ENCODE data around the gene BGN. TPM values are rescaled to one million over a fixed set of nuclear protein-coding genes. Genes with fewer than 3 reads are reported as not detected.

BGN gene
- total RNA-seq, 1 donor from 2014 or later: 0.56 TPM

- no peaks in the 10 kb centered on the region for H3K9me3 Mint-ChIP-seq (ENCODE audit: unreplicated experiment)
Observed at GRCh38 chrX:153546386-153546785, 51.6 kb downstream of the BGN start.

GRCh38 chrX:153547195-153547594 is 52.4 kb downstream of the BGN start:
- Mint-ChIP-seq H3K4me3 (ENCODE audit: unreplicated experiment) (no peak overlapping the region), H3K27me3 (ENCODE audit: unreplicated experiment) (peaks cover 7% of the 10 kb centered on the region)

More at GRCh38 chrX:153546386-153546785, 51.6 kb downstream of the BGN start:
- DNase-seq: no peak
- H3K4me1 Mint-ChIP-seq (ENCODE audit: low read depth, unreplicated experiment): peaks cover 2% of the 10 kb centered on the region
- TF ChIP-seq, protein P1, sequence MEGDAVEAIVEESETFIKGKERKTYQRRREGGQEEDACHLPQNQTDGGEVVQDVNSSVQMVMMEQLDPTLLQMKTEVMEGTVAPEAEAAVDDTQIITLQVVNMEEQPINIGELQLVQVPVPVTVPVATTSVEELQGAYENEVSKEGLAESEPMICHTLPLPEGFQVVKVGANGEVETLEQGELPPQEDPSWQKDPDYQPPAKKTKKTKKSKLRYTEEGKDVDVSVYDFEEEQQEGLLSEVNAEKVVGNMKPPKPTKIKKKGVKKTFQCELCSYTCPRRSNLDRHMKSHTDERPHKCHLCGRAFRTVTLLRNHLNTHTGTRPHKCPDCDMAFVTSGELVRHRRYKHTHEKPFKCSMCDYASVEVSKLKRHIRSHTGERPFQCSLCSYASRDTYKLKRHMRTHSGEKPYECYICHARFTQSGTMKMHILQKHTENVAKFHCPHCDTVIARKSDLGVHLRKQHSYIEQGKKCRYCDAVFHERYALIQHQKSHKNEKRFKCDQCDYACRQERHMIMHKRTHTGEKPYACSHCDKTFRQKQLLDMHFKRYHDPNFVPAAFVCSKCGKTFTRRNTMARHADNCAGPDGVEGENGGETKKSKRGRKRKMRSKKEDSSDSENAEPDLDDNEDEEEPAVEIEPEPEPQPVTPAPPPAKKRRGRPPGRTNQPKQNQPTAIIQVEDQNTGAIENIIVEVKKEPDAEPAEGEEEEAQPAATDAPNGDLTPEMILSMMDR (IDR thresholded peaks at IDR 0.05; ENCODE audit: partially characterized antibody, unreplicated experiment): no peak
- no peaks in the 10 kb centered on the region for H3K36me3 Mint-ChIP-seq (ENCODE audit: unreplicated experiment)
- H3K27me3 Mint-ChIP-seq (ENCODE audit: unreplicated experiment): peaks cover 7% of the 10 kb centered on the region
- no peak overlapping the region for H3K27ac Mint-ChIP-seq (ENCODE audit: unreplicated experiment)
- no peak overlapping the region for H3K4me3 Mint-ChIP-seq (ENCODE audit: unreplicated experiment)

DNA sequence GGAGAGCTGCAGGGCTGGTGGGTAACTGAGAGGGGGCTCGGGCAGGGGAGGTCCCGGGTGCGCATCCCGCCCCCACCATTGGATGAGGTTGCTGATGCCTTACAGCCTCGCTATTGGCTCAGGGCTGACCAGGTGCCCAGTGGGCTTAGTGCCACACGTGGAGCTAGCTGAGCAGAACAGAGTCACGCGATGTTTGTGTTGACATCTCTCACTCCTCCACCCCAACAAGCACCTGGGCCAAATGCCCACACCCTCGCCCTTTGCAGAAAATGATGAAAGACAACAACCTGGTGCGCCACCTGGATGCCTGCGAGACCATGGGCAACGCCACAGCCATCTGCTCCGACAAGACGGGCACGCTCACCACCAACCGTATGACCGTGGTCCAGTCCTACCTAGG is 54.5 kb downstream of the BGN start:
- H3K4me3 Mint-ChIP-seq (ENCODE audit: unreplicated experiment): no peak overlapping the region
- H3K36me3 Mint-ChIP-seq (ENCODE audit: unreplicated experiment): no peaks in the 10 kb centered on the region
- DNase-seq: no peak
- H3K27me3 Mint-ChIP-seq (ENCODE audit: unreplicated experiment): peaks cover 7% of the 10 kb centered on the region
- peaks cover 2% of the 10 kb centered on the region for H3K4me1 Mint-ChIP-seq (ENCODE audit: low read depth, unreplicated experiment)
- TF ChIP-seq, protein P1 (IDR thresholded peaks at IDR 0.05; ENCODE audit: partially characterized antibody, unreplicated experiment): no peak
- H3K9me3 Mint-ChIP-seq (ENCODE audit: unreplicated experiment): peaks cover 3% of the 10 kb centered on the region
- H3K27ac Mint-ChIP-seq (ENCODE audit: unreplicated experiment): no peak overlapping the region

More at GRCh38 chrX:153547195-153547594, 52.4 kb downstream of the BGN start:
- Mint-ChIP-seq H3K4me1 (ENCODE audit: low read depth, unreplicated experiment) (peaks cover 2% of the 10 kb centered on the region), H3K9me3 (ENCODE audit: unreplicated experiment) (no peaks in the 10 kb centered on the region), H3K27ac (ENCODE audit: unreplicated experiment) (no peak overlapping the region), H3K36me3 (ENCODE audit: unreplicated experiment) (no peaks in the 10 kb centered on the region)
- DNase-seq: no peak
- TF ChIP-seq, protein P1 (IDR thresholded peaks at IDR 0.05; ENCODE audit: partially characterized antibody, unreplicated experiment): no peak

DNA sequence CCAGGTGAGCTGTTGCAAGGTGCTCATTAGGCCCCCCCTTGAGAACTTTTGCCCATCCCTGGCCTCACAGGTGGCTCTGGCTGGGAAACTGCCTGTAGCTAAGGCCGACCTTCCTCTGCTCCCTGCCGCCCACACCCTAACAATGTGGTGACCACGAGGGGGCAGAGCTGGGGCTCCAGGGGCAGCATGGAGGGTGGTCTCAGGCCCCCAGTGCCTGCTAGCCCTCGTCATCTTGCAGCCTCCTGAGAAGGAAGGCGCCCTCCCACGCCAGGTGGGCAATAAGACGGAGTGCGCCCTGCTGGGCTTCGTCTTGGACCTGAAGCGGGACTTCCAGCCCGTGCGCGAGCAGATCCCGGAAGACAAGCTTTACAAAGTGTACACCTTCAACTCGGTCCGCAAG is 55.0 kb downstream of the BGN start:
- Mint-ChIP-seq H3K27me3 (ENCODE audit: unreplicated experiment) (peaks cover 7% of the 10 kb centered on the region), H3K4me3 (ENCODE audit: unreplicated experiment) (no peak overlapping the region), H3K4me1 (ENCODE audit: low read depth, unreplicated experiment) (peaks cover 2% of the 10 kb centered on the region), H3K9me3 (ENCODE audit: unreplicated experiment) (peaks cover 3% of the 10 kb centered on the region), H3K27ac (ENCODE audit: unreplicated experiment) (no peak overlapping the region), H3K36me3 (ENCODE audit: unreplicated experiment) (no peaks in the 10 kb centered on the region)
- TF ChIP-seq, protein P1 (IDR thresholded peaks at IDR 0.05; ENCODE audit: partially characterized antibody, unreplicated experiment): no peak
- DNase-seq: no peak

DNA sequence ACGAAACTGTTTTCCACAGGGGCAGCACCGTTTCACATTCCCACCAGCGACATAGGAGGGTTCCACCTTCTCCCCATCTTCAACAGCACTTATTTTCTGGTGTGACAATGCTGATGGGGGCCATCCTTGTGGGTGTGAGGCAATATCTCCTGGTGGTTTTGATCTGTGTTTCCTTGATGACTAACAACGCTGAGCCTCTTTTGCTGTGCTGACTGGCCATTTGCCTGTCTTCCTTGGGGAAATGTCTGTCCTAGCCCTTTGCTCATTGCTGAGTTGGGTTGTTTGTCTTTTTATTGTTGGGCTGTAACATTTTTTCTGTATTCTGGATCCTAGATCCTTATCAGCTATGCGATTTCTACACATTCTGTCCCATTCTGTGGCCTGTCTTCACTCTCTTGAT is 56.4 kb downstream of the BGN start:
- Mint-ChIP-seq H3K36me3 (ENCODE audit: unreplicated experiment) (no peaks in the 10 kb centered on the region), H3K27ac (ENCODE audit: unreplicated experiment) (no peak overlapping the region), H3K27me3 (ENCODE audit: unreplicated experiment) (peaks cover 7% of the 10 kb centered on the region), H3K4me1 (ENCODE audit: low read depth, unreplicated experiment) (peaks cover 7% of the 10 kb centered on the region), H3K9me3 (ENCODE audit: unreplicated experiment) (peaks cover 3% of the 10 kb centered on the region), H3K4me3 (ENCODE audit: unreplicated experiment) (no peak overlapping the region)
- TF ChIP-seq, protein P1 (IDR thresholded peaks at IDR 0.05; ENCODE audit: partially characterized antibody, unreplicated experiment): no peak
- no peak for DNase-seq

Data from glutamatergic neuron (in vitro differentiated cells).